ENCODE measurements around the gene GRM5. TPM values are rescaled to one million over a fixed set of nuclear protein-coding genes. Genes with fewer than 3 reads are reported as not detected.

GRM5 gene
- total RNA-seq, 4 donors from 2014 or later = under 0.01 to 1.8 (median under 0.01) TPM; not detected in 1

DNA sequence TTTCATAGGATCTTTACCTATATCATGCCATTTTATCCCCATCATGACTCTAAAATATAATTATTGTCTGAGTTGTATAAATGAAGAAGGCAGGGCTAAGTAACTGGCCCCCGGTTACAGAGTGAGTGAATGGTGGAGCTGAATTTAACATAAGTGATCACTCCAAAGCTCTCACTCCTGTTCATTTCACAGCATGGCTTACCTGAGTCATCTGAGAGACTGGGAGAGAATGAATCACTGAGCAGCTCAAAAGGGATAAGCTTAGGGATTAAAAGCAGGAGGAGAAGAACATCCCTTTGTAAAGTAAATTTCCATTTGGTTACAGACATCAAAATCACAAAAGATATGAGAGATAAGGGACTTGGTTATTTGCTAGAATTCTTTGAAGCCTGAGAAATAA is 434.3 kb downstream of the GRM5 start:
- Histone ChIP-seq H3K4me1 (no peaks in the 10 kb centered on the region), H3K9me3 (no peaks in the 10 kb centered on the region), H3K27ac (no peak overlapping the region), H3K27me3 (no peaks in the 10 kb centered on the region), H3K36me3 (no peaks in the 10 kb centered on the region), H3K4me3 (no peak overlapping the region)
- no peak for DNase-seq (ENCODE audit: low spot score in 2 of 2)
- TF ChIP-seq, protein P1, sequence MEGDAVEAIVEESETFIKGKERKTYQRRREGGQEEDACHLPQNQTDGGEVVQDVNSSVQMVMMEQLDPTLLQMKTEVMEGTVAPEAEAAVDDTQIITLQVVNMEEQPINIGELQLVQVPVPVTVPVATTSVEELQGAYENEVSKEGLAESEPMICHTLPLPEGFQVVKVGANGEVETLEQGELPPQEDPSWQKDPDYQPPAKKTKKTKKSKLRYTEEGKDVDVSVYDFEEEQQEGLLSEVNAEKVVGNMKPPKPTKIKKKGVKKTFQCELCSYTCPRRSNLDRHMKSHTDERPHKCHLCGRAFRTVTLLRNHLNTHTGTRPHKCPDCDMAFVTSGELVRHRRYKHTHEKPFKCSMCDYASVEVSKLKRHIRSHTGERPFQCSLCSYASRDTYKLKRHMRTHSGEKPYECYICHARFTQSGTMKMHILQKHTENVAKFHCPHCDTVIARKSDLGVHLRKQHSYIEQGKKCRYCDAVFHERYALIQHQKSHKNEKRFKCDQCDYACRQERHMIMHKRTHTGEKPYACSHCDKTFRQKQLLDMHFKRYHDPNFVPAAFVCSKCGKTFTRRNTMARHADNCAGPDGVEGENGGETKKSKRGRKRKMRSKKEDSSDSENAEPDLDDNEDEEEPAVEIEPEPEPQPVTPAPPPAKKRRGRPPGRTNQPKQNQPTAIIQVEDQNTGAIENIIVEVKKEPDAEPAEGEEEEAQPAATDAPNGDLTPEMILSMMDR (IDR thresholded peaks at IDR 0.05) = no peak
- TF ChIP-seq POLR2A (IDR thresholded peaks at IDR 0.05) (no peak), EP300 (IDR thresholded peaks at IDR 0.05) (no peak)
- 27 to 50% methylated on average over 1 of the region's 1 CpG for WGBS, 2 donors

DNA sequence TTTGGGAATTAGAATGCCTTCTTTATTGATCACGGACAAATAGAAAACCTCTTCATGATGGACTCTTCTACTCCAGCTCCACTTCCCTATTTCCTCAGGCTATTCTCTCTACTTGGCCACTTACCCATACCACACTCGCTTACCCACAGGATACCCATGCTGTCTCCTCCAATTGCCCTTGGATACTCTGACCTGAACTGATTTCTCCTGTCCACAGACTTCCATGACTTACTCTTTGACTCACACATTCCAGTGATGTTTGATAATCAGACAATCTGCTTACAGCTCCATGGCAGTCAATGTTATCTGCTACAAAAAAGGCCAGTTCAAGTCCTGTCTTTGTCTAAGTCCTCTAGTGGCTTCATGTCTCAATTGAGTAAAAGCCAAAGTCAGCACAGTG is 436.3 kb downstream of the GRM5 start:
- Histone ChIP-seq H3K9me3 (no peaks in the 10 kb centered on the region), H3K27me3 (no peaks in the 10 kb centered on the region), H3K27ac (no peak overlapping the region), H3K4me1 (no peaks in the 10 kb centered on the region), H3K4me3 (no peak overlapping the region), H3K36me3 (no peaks in the 10 kb centered on the region)
- TF ChIP-seq, protein P1 (IDR thresholded peaks at IDR 0.05) = no peak
- TF ChIP-seq EP300 (IDR thresholded peaks at IDR 0.05) (no peak), POLR2A (IDR thresholded peaks at IDR 0.05) (no peak)
- WGBS, 2 donors = 88 to 93% methylated on average over 2 of the region's 2 CpGs
- DNase-seq (ENCODE audit: low spot score in 2 of 2) = no peak

DNA sequence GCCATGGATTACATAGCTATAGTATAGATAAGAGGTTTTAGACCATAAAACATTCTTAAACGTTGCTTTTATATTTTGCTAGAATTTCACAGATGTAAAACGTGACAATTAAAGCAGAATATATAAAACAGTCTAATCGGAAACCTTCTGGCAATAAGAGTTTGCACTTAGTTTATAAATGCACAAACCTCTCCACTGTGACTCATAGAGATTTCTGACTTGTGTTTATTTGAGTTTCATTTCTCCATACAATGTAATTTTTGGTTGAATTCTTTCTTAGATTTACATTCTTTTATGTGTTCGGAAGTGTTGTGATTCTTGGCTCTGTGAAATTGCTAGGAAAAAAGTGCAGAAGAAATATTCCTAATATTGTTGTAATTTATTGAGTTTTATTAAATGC is 439.6 kb downstream of the GRM5 start:
- Histone ChIP-seq H3K4me3 (no peak overlapping the region), H3K4me1 (no peaks in the 10 kb centered on the region), H3K27ac (no peak overlapping the region), H3K36me3 (no peaks in the 10 kb centered on the region), H3K9me3 (no peaks in the 10 kb centered on the region), H3K27me3 (no peaks in the 10 kb centered on the region)
- TF ChIP-seq, protein P1 (IDR thresholded peaks at IDR 0.05) = no peak
- TF ChIP-seq POLR2A (IDR thresholded peaks at IDR 0.05) = no peak
- no peak for TF ChIP-seq EP300 (IDR thresholded peaks at IDR 0.05)
- WGBS, 2 donors = 46% methylated on average over 4 of the region's 4 CpGs
- DNase-seq (ENCODE audit: low spot score in 2 of 2) = no peak

DNA sequence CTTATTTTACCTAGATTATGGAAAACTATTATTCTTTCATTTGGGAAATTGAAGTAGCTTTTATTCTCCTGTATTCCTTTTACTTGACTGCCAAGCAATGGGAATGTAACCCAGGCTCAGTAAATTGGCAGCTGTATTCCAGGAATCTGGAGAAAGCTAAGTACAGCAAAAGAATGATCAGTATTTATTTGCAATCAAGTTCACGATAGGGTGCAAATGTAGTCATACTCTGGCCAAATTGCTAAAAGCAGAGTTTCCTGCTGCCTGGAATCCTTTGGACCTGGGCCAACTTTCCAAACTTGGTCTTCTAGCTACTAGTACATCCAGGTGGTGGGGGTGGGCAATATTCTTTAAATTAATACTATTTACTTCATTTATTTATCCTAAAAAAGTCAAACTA is 442.3 kb downstream of the GRM5 start:
- no peaks in the 10 kb centered on the region for H3K9me3 ChIP-seq
- no peak overlapping the region for H3K4me3 ChIP-seq
- H3K27me3 ChIP-seq = no peaks in the 10 kb centered on the region
- H3K27ac ChIP-seq = no peak overlapping the region
- H3K4me1 ChIP-seq = peaks cover 0 to 8% (median 0%) of the 10 kb centered on the region in 4 donors
- WGBS, 2 donors = 2 to 7% methylated on average over 1 of the region's 1 CpG
- no peak for DNase-seq (ENCODE audit: low spot score in 2 of 2)
- no peaks in the 10 kb centered on the region for H3K36me3 ChIP-seq
- TF ChIP-seq EP300 (IDR thresholded peaks at IDR 0.05) = no peak
- TF ChIP-seq, protein P1 (IDR thresholded peaks at IDR 0.05) = no peak
- TF ChIP-seq POLR2A (IDR thresholded peaks at IDR 0.05) = no peak

DNA sequence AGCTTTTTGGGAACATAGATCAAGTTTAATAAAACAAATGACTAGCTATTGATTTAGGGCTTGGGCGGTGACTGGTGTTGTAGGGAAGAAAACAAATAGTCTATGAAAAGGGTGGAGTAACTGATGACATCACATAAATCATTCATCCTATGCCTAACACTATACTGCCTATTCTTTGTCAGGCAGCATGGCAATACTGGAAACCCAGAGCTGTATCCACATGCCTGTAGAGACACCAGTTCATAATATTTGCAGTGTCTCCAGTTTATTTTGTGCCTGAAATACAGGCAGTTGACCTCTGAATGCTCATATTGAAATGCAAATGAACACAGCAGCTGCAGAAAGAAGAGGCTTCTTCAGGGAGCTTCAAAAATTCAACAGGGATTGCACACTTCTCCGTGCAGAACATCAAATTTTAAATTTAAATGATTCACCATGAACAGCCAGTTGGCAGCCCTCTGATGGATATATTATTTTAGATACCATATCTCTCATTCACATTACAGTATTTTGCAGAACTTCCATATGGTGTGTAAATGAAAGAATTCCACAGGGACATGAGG is 445.1 kb downstream of the GRM5 start:
- no peaks in the 10 kb centered on the region for H3K27me3 ChIP-seq
- WGBS, 2 donors = 18 to 25% methylated on average over 2 of the region's 2 CpGs
- no peak for TF ChIP-seq EP300 (IDR thresholded peaks at IDR 0.05)
- TF ChIP-seq POLR2A (IDR thresholded peaks at IDR 0.05) = no peak
- TF ChIP-seq, protein P1 (IDR thresholded peaks at IDR 0.05) = no peak
- peaks cover 0 to 8% (median 0%) of the 10 kb centered on the region in 4 donors for H3K4me1 ChIP-seq
- H3K4me3 ChIP-seq = no peak overlapping the region
- H3K36me3 ChIP-seq = no peaks in the 10 kb centered on the region
- no peak overlapping the region for H3K27ac ChIP-seq
- H3K9me3 ChIP-seq = no peaks in the 10 kb centered on the region
- DNase-seq (ENCODE audit: low spot score in 2 of 2) = no peak

Measured in tibial nerve (tissue), 4 donors.